Thyroid gland (tissue), 4 donors: ENCODE measurements around the gene MLLT6. TPM values are rescaled to one million over a fixed set of nuclear protein-coding genes. Genes with fewer than 3 reads are reported as not detected.

ENCODE experiments used
- DNase-seq, 2 donors: peaks; one replicate each; pipeline ENCODE4 v3.0.0-alpha.2; 2019
- H3K27ac ChIP-seq, 3 donors: fragments of 200-600 bp; sonication (generic); 1 replicate in 2 of 3; 2 replicates in 1 of 3; pipeline ENCODE4 v1.5.1; 2016 to 2019; ENCODE audit warnings: mild to moderate bottlenecking in 1 of 3, moderate library complexity in 1 of 3
- H3K27me3 ChIP-seq: fragments of 200-600 bp; sonication (generic); one replicate; pipeline ENCODE4 v1.5.1; 2019
- H3K36me3 ChIP-seq, 2 donors: fragments of 200-600 bp; sonication (generic); one replicate each; pipeline ENCODE4 v1.5.1; 2016 to 2019
- H3K4me1 ChIP-seq, 2 donors: fragments of 200-600 bp; sonication (generic); one replicate each; pipeline ENCODE4 v1.5.1; 2017 to 2019
- H3K4me3 ChIP-seq, 3 donors: fragments of 200-600 bp; sonication (generic); replicated peaks in 1 of 3; 1 replicate in 2 of 3; 2 replicates in 1 of 3; pipeline ENCODE4 v1.5.1; 2016; ENCODE audit warnings: mild to moderate bottlenecking in 1 of 3
- H3K9me3 ChIP-seq: fragments of 200-600 bp; sonication (generic); one replicate; pipeline ENCODE4 v1.5.1; 2017
- CTCF ChIP-seq, 6 experiments: fragments of 200-600 bp in 3 of 6; fragments of 450-650 bp in 3 of 6; sonication (generic) in 3 of 6; IDR thresholded peaks; one replicate each; pipeline ENCODE4 v1.5.1; 2016 to 2019; ENCODE audit warnings: antibody characterized with exemption in 6 of 6, mild to moderate bottlenecking in 2 of 6, inconsistent platforms in 1 of 6, moderate library complexity in 1 of 6
- POLR2A ChIP-seq, 2 donors: fragments of 450-650 bp; IDR thresholded peaks; one replicate each; pipeline ENCODE4 v1.6.1; 2017; ENCODE audit warnings: antibody characterized with exemption in 2 of 2, mild to moderate bottlenecking in 2 of 2, moderate library complexity in 1 of 2
- WGBS, 2 donors: methylation state at CpG; one replicate each; pipeline ENCODE4 v1.1.5; 2017; 5-methylcytosine and 5-hydroxymethylcytosine counted together
- intact Hi-C: fragments of 100-400 bp; cut with DNase I; formaldehyde crosslinking; loops from one replicate; pipeline ENCODE4 v1.15.1; 2023
- total RNA-seq, 4 donors: library from RNA; depleted of rRNA; stranded (reverse); fragments of >200 nt; gene quantifications; one replicate each; pipeline ENCODE4 v1.2.3, GENCODE V29; 2016

The MLLT6 gene
- total RNA-seq, 4 donors from 2014 or later, result 111 to 192 (median 115) TPM

GRCh38 chr17:38709104-38709820, 4.2 kb downstream of the MLLT6 start:
- WGBS, 2 donors, result 54 to 72% methylated on average over 10 to 12 of the region's 18 CpGs
- intact Hi-C loops, result no loop called here
- peaks cover 19 to 40% of the 10 kb centered on the region in 2 donors for H3K36me3 ChIP-seq

GRCh38 chr17:38709864-38710603, 5.0 kb downstream of the MLLT6 start:
- no peaks in the 10 kb centered on the region for H3K9me3 ChIP-seq
- H3K27ac ChIP-seq, result no peak overlapping the region
- H3K36me3 ChIP-seq, result peaks cover 19 to 41% of the 10 kb centered on the region in 2 donors
- no peak for DNase-seq
- H3K4me3 ChIP-seq, result no peak overlapping the region
- H3K4me1 ChIP-seq, result peaks cover 8 to 14% of the 10 kb centered on the region in 2 donors
- no peak for TF ChIP-seq CTCF (IDR thresholded peaks at IDR 0.05)
- TF ChIP-seq POLR2A (IDR thresholded peaks at IDR 0.05), result no peak
- intact Hi-C loops, result no loop called here
- no peaks in the 10 kb centered on the region for H3K27me3 ChIP-seq
- 85 to 89% methylated on average over 13 of the region's 13 CpGs for WGBS, 2 donors

More at GRCh38 chr17:38709104-38709820, 4.2 kb downstream of the MLLT6 start:
- Histone ChIP-seq H3K27me3 (no peaks in the 10 kb centered on the region), H3K4me3 (no peak overlapping the region), H3K9me3 (no peaks in the 10 kb centered on the region), H3K4me1 (peaks cover 8 to 14% of the 10 kb centered on the region in 2 donors), H3K27ac (no peak overlapping the region)
- DNase-seq, result peak; percentile 86 to 89
- no peak for TF ChIP-seq POLR2A (IDR thresholded peaks at IDR 0.05)
- no peak for TF ChIP-seq CTCF (IDR thresholded peaks at IDR 0.05)

- Histone ChIP-seq H3K27ac (no peak overlapping the region), H3K36me3 (peaks cover 24 to 45% of the 10 kb centered on the region in 2 donors)
- 92 to 100% methylated on average over 3 of the region's 3 CpGs for WGBS, 2 donors
Measured at GRCh38 chr17:38710604-38710962, 5.5 kb downstream of the MLLT6 start.

GRCh38 chr17:38710985-38711384, 5.9 kb downstream of the MLLT6 start:
- DNase-seq, result no peak
- Histone ChIP-seq H3K9me3 (no peaks in the 10 kb centered on the region), H3K27me3 (no peaks in the 10 kb centered on the region), H3K4me1 (peaks cover 8 to 14% of the 10 kb centered on the region in 2 donors), H3K27ac (no peak overlapping the region), H3K36me3 (peaks cover 28 to 49% of the 10 kb centered on the region in 2 donors), H3K4me3 (no peak overlapping the region)
- no peak for TF ChIP-seq CTCF (IDR thresholded peaks at IDR 0.05)
- no peak for TF ChIP-seq POLR2A (IDR thresholded peaks at IDR 0.05)
- 83 to 93% methylated on average over 5 of the region's 5 CpGs for WGBS, 2 donors
- intact Hi-C loops, result no loop called here

More at GRCh38 chr17:38710604-38710962, 5.5 kb downstream of the MLLT6 start:
- intact Hi-C loops, result no loop called here
- no peaks in the 10 kb centered on the region for H3K9me3 ChIP-seq
- DNase-seq, result no peak
- H3K4me1 ChIP-seq, result peaks cover 8 to 14% of the 10 kb centered on the region in 2 donors
- no peaks in the 10 kb centered on the region for H3K27me3 ChIP-seq
- TF ChIP-seq POLR2A (IDR thresholded peaks at IDR 0.05) (no peak), CTCF (IDR thresholded peaks at IDR 0.05) (no peak)
- no peak overlapping the region for H3K4me3 ChIP-seq
